GM12878 (cell line): Measurements from ENCODE around the gene OAF. TPM values are rescaled to one million over a fixed set of nuclear protein-coding genes. Genes with fewer than 3 reads are reported as not detected.

Experiments used
- ATAC-seq: fragments of 200-7000 bp; cut with Tn5 transposase; 3 replicates; pipeline ENCODE4 v1.9.1; 2020; ENCODE audit warnings: mild to moderate bottlenecking, moderate library complexity
- BruUV-seq: library from RNA; stranded (reverse); fragments of 400-500 nt; replicated peaks from 2 replicates; lab custom pipeline; 2021; lab: Mats Ljungman, UMichigan
- CTCF ChIA-PET: fragments of 300-600 bp; sonication (Branson Sonifier 250); formaldehyde crosslinking; extraction: SDS; loops from one replicate; lab custom pipeline; 2021; ENCODE audit warnings: inconsistent platforms; lab: Yijun Ruan, JAX
- POLR2A ChIA-PET: fragments of 350-600 bp; formaldehyde crosslinking; extraction: SDS; loops from one replicate; lab custom pipeline; 2021; ENCODE audit warnings: inconsistent platforms; lab: Charles Lee
- RAD21 ChIA-PET: fragments of 300-600 bp; sonication (Branson Sonifier 250); formaldehyde crosslinking; loops from one replicate; lab custom pipeline; 2023; ENCODE audit warnings: antibody characterized with exemption; ENCODE audit not compliant: unreplicated experiment; lab: Charles Lee
- SMC1A ChIA-PET: fragments of 300-600 bp; sonication (Branson Sonifier 250); formaldehyde crosslinking; loops from one replicate; lab custom pipeline; 2023; ENCODE audit not compliant: unreplicated experiment, uncharacterized antibody; lab: Charles Lee
- DNase-seq: peaks from one replicate; pipeline ENCODE4 v3.0.0-alpha.2; 2011; ENCODE audit warnings: low read depth, low spot score
- FAIRE-seq: peaks from 3 replicates; lab custom pipeline; 2011; peaks lifted over from hg19 to GRCh38; lab: Jason Lieb, UNC
- H2AFZ ChIP-seq: 2 replicates; pipeline ENCODE4 v1.6.0; 2011; ENCODE audit warnings: low read depth, low read length, control low read depth; ENCODE audit not compliant: control insufficient read depth
- H3K27ac ChIP-seq: 2 replicates; pipeline ENCODE4 v1.5.1; 2011; ENCODE audit warnings: control low read depth; ENCODE audit not compliant: control insufficient read depth, insufficient read depth
- H3K27me3 ChIP-seq, 2 experiments: replicated peaks in 1 of 2; 2 replicates each; pipeline versions ENCODE4 v1.6.0 to v1.6.1; 2011; ENCODE audit warnings: low read length in 1 of 2; ENCODE audit not compliant: control insufficient read depth in 2 of 2, insufficient read depth in 2 of 2
- H3K36me3 ChIP-seq, 2 experiments: 2 replicates each; pipeline ENCODE4 v1.5.1; 2011; ENCODE audit warnings: low read length in 1 of 2; ENCODE audit not compliant: control insufficient read depth in 2 of 2, insufficient read depth in 2 of 2
- H3K4me1 ChIP-seq: 2 replicates; pipeline ENCODE4 v1.6.1; 2011; ENCODE audit warnings: mild to moderate bottlenecking, low read length, moderate library complexity, mixed read lengths; ENCODE audit not compliant: control insufficient read depth, insufficient read depth
- H3K4me2 ChIP-seq: 2 replicates; pipeline ENCODE4 v1.6.0; 2011; ENCODE audit warnings: control low read depth; ENCODE audit not compliant: control insufficient read depth, insufficient read depth
- H3K4me3 ChIP-seq: fragments of 200-600 bp; sonication (generic); 2 replicates; pipeline ENCODE4 v1.5.1; 2016
- H3K79me2 ChIP-seq: 2 replicates; pipeline ENCODE4 v1.6.0; 2011; ENCODE audit warnings: low read length; ENCODE audit not compliant: control insufficient read depth, insufficient read depth
- H3K9ac ChIP-seq: 2 replicates; pipeline ENCODE4 v1.8.0; 2011; ENCODE audit warnings: low read length, control low read depth, mixed read lengths; ENCODE audit not compliant: control insufficient read depth, insufficient read depth
- H3K9me3 ChIP-seq: replicated peaks from 3 replicates; pipeline ENCODE4 v1.5.1; 2011; ENCODE audit warnings: mild to moderate bottlenecking, low read length; ENCODE audit not compliant: control insufficient read depth, insufficient read depth
- H4K20me1 ChIP-seq: 2 replicates; pipeline ENCODE4 v1.6.0; 2011; ENCODE audit not compliant: control insufficient read depth, insufficient read depth
- ASH2L ChIP-seq: fragments of 300-600, 200-600 bp; sonication (generic); IDR thresholded peaks from 2 replicates; pipeline ENCODE4 v1.6.1; 2017; ENCODE audit warnings: low read depth, mild to moderate bottlenecking, borderline replicate concordance
- FOS ChIP-seq: IDR thresholded peaks from 3 replicates; pipeline ENCODE4 v1.6.1; 2011; ENCODE audit warnings: borderline replicate concordance; ENCODE audit not compliant: insufficient read length; ENCODE audit errors: extremely low read depth
- HDGF ChIP-seq: fragments of 450-650 bp; IDR thresholded peaks from 2 replicates; pipeline ENCODE4 v1.6.1; 2016; ENCODE audit warnings: antibody characterized with exemption
- HSF1 ChIP-seq: fragments of 150-350 bp; IDR thresholded peaks from 2 replicates; pipeline ENCODE4 v1.6.1; 2014; ENCODE audit warnings: mild to moderate bottlenecking, low read depth, low read length
- IRF5 ChIP-seq: fragments of 450-650 bp; IDR thresholded peaks from 2 replicates; pipeline ENCODE4 v1.6.1; 2017; ENCODE audit warnings: borderline replicate concordance
- JUNB ChIP-seq: IDR thresholded peaks from 2 replicates; pipeline ENCODE4 v1.6.1; 2016; ENCODE audit warnings: antibody characterized with exemption, mild to moderate bottlenecking
- KDM1A ChIP-seq: fragments of 200-600 bp; sonication (generic); IDR thresholded peaks from 2 replicates; pipeline ENCODE4 v1.6.1; 2016; ENCODE audit warnings: borderline replicate concordance
- SIN3A ChIP-seq: IDR thresholded peaks from 2 replicates; pipeline ENCODE4 v1.6.1; 2012; ENCODE audit warnings: low read depth, low read length, improper control_type of control experiment
- SUPT20H ChIP-seq: IDR thresholded peaks from 2 replicates; pipeline ENCODE4 v1.6.1; 2011; ENCODE audit warnings: low read depth, mild to moderate bottlenecking, low read length, moderate library complexity, borderline replicate concordance; ENCODE audit not compliant: control insufficient read depth
- WRNIP1 ChIP-seq: IDR thresholded peaks from 2 replicates; pipeline ENCODE4 v1.6.1; 2011; ENCODE audit warnings: low read depth, low read length, improper control_type of control experiment, borderline replicate concordance
- ZBTB11 ChIP-seq: fragments of 450-650 bp; formaldehyde crosslinking; IDR thresholded peaks from 2 replicates; pipeline ENCODE4 v1.5.0; 2022; ENCODE audit warnings: mild to moderate bottlenecking, missing genetic modification characterization
- ZNF207 ChIP-seq: fragments of 450-650 bp; IDR thresholded peaks from 2 replicates; pipeline ENCODE4 v1.6.1; 2014; ENCODE audit warnings: antibody characterized with exemption, mild to moderate bottlenecking, borderline replicate concordance
- ZNF274 ChIP-seq: IDR thresholded peaks from one replicate; pipeline ENCODE4 v1.8.0; 2011; ENCODE audit not compliant: insufficient read length, insufficient read depth
- in situ Hi-C: fragments of 300-500 bp; cut with MboI; formaldehyde crosslinking; loops from 9 replicates; pipeline ENCODE4 v1.14.3; 2018; ENCODE audit warnings: mixed read lengths
- intact Hi-C: fragments of 100-400 bp; cut with micrococcal nuclease; formaldehyde crosslinking; loops from one replicate; pipeline ENCODE4 v1.14.2; 2022; ENCODE audit not compliant: unreplicated experiment
- polyA plus RNA-seq, 11 experiments: library from polyadenylated mRNA; depleted of rRNA in 4 of 11; unstranded in 6 of 11; stranded (reverse) in 5 of 11; fragments of >200 nt; fragmentation: Nextera tagmentation in 4 of 11; fragmentation: Illumina TruSeq in 1 of 11; extraction: Ambion mirVana in 4 of 11; extraction: Trizol in 1 of 11; gene quantifications; 1 replicate in 1 of 11; 2 replicates in 10 of 11; pipeline versions ENCODE4 v1.2.1 to v1.2.3, GENCODE V29; 2011 to 2016; ENCODE audit warnings: inconsistent platforms in 2 of 11, missing spikeins in 2 of 11, low read depth in 1 of 11
- total RNA-seq, 4 experiments: library from RNA; depleted of rRNA in 3 of 4; stranded (reverse); fragments of >200 nt in 3 of 4; fragmentation: Illumina TruSeq in 1 of 4; extraction: Trizol in 1 of 4; gene quantifications; 2 replicates each; pipeline versions ENCODE4 v1.2.1 to v1.2.3, GENCODE V29; 2013 to 2021

Gene OAF
- total and polyA plus RNA-seq, 10 of the 15 experiments (the other 5 are each of a cell fraction or from before 2014, with no cell fraction given), result 0.10 to 4.7 (median 1.1) TPM

GRCh38 chr11:120260616-120261015 lies 49.8 kb downstream of the OAF start (continued):
- no peak for TF ChIP-seq IRF5
- no peak for TF ChIP-seq ZNF274
- no peak for TF ChIP-seq ASH2L
- TF ChIP-seq WRNIP1, result no peak
- TF ChIP-seq HDGF, result no peak
- no peak for TF ChIP-seq ZBTB11
- TF ChIP-seq, all 136 proteins: peak for 0

GRCh38 chr11:120261321-120261720 lies 50.5 kb downstream of the OAF start:
- H3K4me1 ChIP-seq, result no peaks in the 10 kb centered on the region
- H3K9me3 ChIP-seq, result no peaks in the 10 kb centered on the region
- H4K20me1 ChIP-seq, result no peaks in the 10 kb centered on the region
- SMC1A ChIA-PET, result interaction anchor here (1.0 kb wide), 1 partner anchor 13 kb away, joined by 3 read pairs; no protein-coding TSS in a partner anchor
- DNase-seq (no peak), ATAC-seq (no peak), FAIRE-seq (no peak)
- no peak overlapping the region for H2AFZ ChIP-seq
- intact Hi-C loops, result no loop called here
- H3K27me3 ChIP-seq, result peaks cover 0 to 7% of the 10 kb centered on the region in 2 experiments; a peak in 2 of 4 replicates
- RAD21 ChIA-PET, result interaction anchor here (1.4 kb wide), 1 partner anchor 39 kb away, joined by 5 read pairs; no protein-coding TSS in a partner anchor
- no peak overlapping the region for H3K4me3 ChIP-seq
- CTCF ChIA-PET, result interaction anchor here (21.3 kb wide), 1 partner anchor 40 kb away, joined by 296 read pairs; no protein-coding TSS in a partner anchor
- H3K4me2 ChIP-seq, result no peak overlapping the region
- in situ Hi-C loops, result no loop called here
- POLR2A ChIA-PET, result interaction anchor here (0.6 to 1.4 kb wide), 2 partner anchors 13 to 345 kb away, joined by 5 to 6 read pairs; no protein-coding TSS in a partner anchor
- no TSS peak for BruUV-seq
- H3K36me3 ChIP-seq, result no peaks in the 10 kb centered on the region
- H3K79me2 ChIP-seq, result no peaks in the 10 kb centered on the region
- no peak overlapping the region for H3K9ac ChIP-seq
- H3K27ac ChIP-seq, result no peak overlapping the region
- TF ChIP-seq JUNB (no peak), SIN3A (no peak), HSF1 (no peak), FOS (no peak), KDM1A (no peak), ZNF207 (no peak), SUPT20H (no peak), ASH2L (no peak)
